Measurements from ENCODE around the gene ZKSCAN4.

The ZKSCAN4 gene

GRCh38 chr6:28251661-28252008 lies 434 bp downstream of the ZKSCAN4 start:
- Histone ChIP-seq H3K4me3 (ENCODE audit: low read length) (peak overlapping the region; percentile 98), H3K9me2 (replicated peaks; ENCODE audit: control insufficient read depth, low read length) (no peaks in the 10 kb centered on the region), H3K4me2 (ENCODE audit: low read length) (peak overlapping the region; percentile 67), H3K27ac (ENCODE audit: low read depth, low read length) (peak overlapping the region; percentile 38), H3F3A (ENCODE audit: control insufficient read depth, insufficient read depth) (no peaks in the 10 kb centered on the region), H3K36me3 (ENCODE audit: control insufficient read depth, low read length) (peaks cover 26% of the 10 kb centered on the region), H3K9me3 (ENCODE audit: control insufficient read depth, insufficient read depth, low read length) (no peaks in the 10 kb centered on the region), H3K4me1 (ENCODE audit: control insufficient read depth, low read length) (peaks cover 17% of the 10 kb centered on the region), H3K79me2 (ENCODE audit: control insufficient read depth, low read length) (peaks cover 24% of the 10 kb centered on the region), H3K27me3 (ENCODE audit: control insufficient read depth, low read length) (no peaks in the 10 kb centered on the region), H4K20me1 (ENCODE audit: control insufficient read depth, insufficient read depth, low read depth, low read length) (no peaks in the 10 kb centered on the region)
- TF ChIP-seq CTCF (IDR thresholded peaks at IDR 0.05; ENCODE audit: low read depth, low read length, poor library complexity, severe bottlenecking): no peak
- TF ChIP-seq EZH2phosphoT487 (IDR thresholded peaks at IDR 0.05; ENCODE audit: borderline replicate concordance, low read length): no peak

- no peaks in the 10 kb centered on the region for H3K9me3 ChIP-seq (ENCODE audit: control insufficient read depth, insufficient read depth, low read length)
- H3K27me3 ChIP-seq (ENCODE audit: control insufficient read depth, low read length): no peaks in the 10 kb centered on the region
- no peak for TF ChIP-seq CTCF (IDR thresholded peaks at IDR 0.05; ENCODE audit: low read depth, low read length, poor library complexity, severe bottlenecking)
- no peak for TF ChIP-seq EZH2phosphoT487 (IDR thresholded peaks at IDR 0.05; ENCODE audit: borderline replicate concordance, low read length)
- no peak overlapping the region for H3K27ac ChIP-seq (ENCODE audit: low read depth, low read length)
- H3K79me2 ChIP-seq (ENCODE audit: control insufficient read depth, low read length): peaks cover 24% of the 10 kb centered on the region
- peaks cover 35% of the 10 kb centered on the region for H3K36me3 ChIP-seq (ENCODE audit: control insufficient read depth, low read length)
- H3F3A ChIP-seq (ENCODE audit: control insufficient read depth, insufficient read depth): no peaks in the 10 kb centered on the region
- H3K9me2 ChIP-seq (replicated peaks; ENCODE audit: control insufficient read depth, low read length): no peaks in the 10 kb centered on the region
- H3K4me1 ChIP-seq (ENCODE audit: control insufficient read depth, low read length): peaks cover 17% of the 10 kb centered on the region
- H4K20me1 ChIP-seq (ENCODE audit: control insufficient read depth, insufficient read depth, low read depth, low read length): no peaks in the 10 kb centered on the region
- H3K4me3 ChIP-seq (ENCODE audit: low read length): peak overlapping the region; percentile 98
- H3K4me2 ChIP-seq (ENCODE audit: low read length): peak overlapping the region; percentile 67
Measured at GRCh38 chr6:28250747-28251146, 1.3 kb downstream of the ZKSCAN4 start.

GRCh38 chr6:28248916-28249315 lies 3.2 kb downstream of the ZKSCAN4 start:
- H3K27me3 ChIP-seq (ENCODE audit: control insufficient read depth, low read length): no peaks in the 10 kb centered on the region
- H3K36me3 ChIP-seq (ENCODE audit: control insufficient read depth, low read length): peaks cover 53% of the 10 kb centered on the region
- no peaks in the 10 kb centered on the region for H3K9me2 ChIP-seq (replicated peaks; ENCODE audit: control insufficient read depth, low read length)
- peaks cover 24% of the 10 kb centered on the region for H3K79me2 ChIP-seq (ENCODE audit: control insufficient read depth, low read length)
- no peak overlapping the region for H3K4me3 ChIP-seq (ENCODE audit: low read length)
- no peaks in the 10 kb centered on the region for H3K9me3 ChIP-seq (ENCODE audit: control insufficient read depth, insufficient read depth, low read length)
- no peaks in the 10 kb centered on the region for H3F3A ChIP-seq (ENCODE audit: control insufficient read depth, insufficient read depth)
- H3K4me1 ChIP-seq (ENCODE audit: control insufficient read depth, low read length): peaks cover 17% of the 10 kb centered on the region
- no peaks in the 10 kb centered on the region for H4K20me1 ChIP-seq (ENCODE audit: control insufficient read depth, insufficient read depth, low read depth, low read length)
- H3K27ac ChIP-seq (ENCODE audit: low read depth, low read length): no peak overlapping the region
- H3K4me2 ChIP-seq (ENCODE audit: low read length): no peak overlapping the region
- TF ChIP-seq EZH2phosphoT487 (IDR thresholded peaks at IDR 0.05; ENCODE audit: borderline replicate concordance, low read length) (no peak), CTCF (IDR thresholded peaks at IDR 0.05; ENCODE audit: low read depth, low read length, poor library complexity, severe bottlenecking) (no peak)
